ENCODE results near the gene KRT85.

GRCh38 chr12:52334185-52334584 is 33.1 kb downstream of the KRT85 start:
- no peak for TF ChIP-seq CTCF (IDR thresholded peaks at IDR 0.05; ENCODE audit: borderline replicate concordance, extremely low read depth, low read length, poor library complexity, severe bottlenecking)
- TF ChIP-seq EZH2 (IDR thresholded peaks at IDR 0.05; ENCODE audit: borderline replicate concordance, low read depth, low read length, severe bottlenecking), result no peak
